ENCODE data around the gene PTER. TPM values are rescaled to one million over a fixed set of nuclear protein-coding genes. Genes with fewer than 3 reads are reported as not detected.

PTER gene
- total RNA-seq, 8 experiments from 2014 or later: 2.1 to 10.7 (median 3.5) TPM

- 0 to 7% (median 2%) methylated on average over 3 to 12 of the region's 39 CpGs; no CpG with 5 or more reads in 7 of the 10 experiments for WGBS, 10 experiments
- peak overlapping the region; percentile 36 to 42 (median 41) for H3K4me3 ChIP-seq
- in situ Hi-C loops (cut with MboI; ENCODE audit: low pct_unique_long_range_greater_than_20kb in 2 of 9, low sequenced_read_pairs in 9 of 9, unreplicated experiment in 9 of 9): no loop called here
- peaks cover 5 to 8% of the 10 kb centered on the region in 2 donors for H3K4me1 ChIP-seq (replicated peaks in 1 of 2)
- ATAC-seq (replicated peaks in 6 of 8): peak; percentile 67 to 88 (median 76)
- H3K27ac ChIP-seq: no peak overlapping the region
Measured at GRCh38 chr10:16520900-16521299, 84.1 kb downstream of the PTER start.

GRCh38 chr10:16521311-16522016, 84.7 kb downstream of the PTER start, which contains the start of gene C1QL3:
TSS of gene C1QL3 (minus strand) at chr10:16521879. CDS start at chr10:16521065, 814 bp downstream.
- 0 to 33% (median 0%) methylated on average over 1 to 16 of the region's 68 CpGs; no CpG with 5 or more reads in 2 of the 10 experiments for WGBS, 10 experiments
- in situ Hi-C loops (cut with MboI; ENCODE audit: low pct_unique_long_range_greater_than_20kb in 2 of 9, low sequenced_read_pairs in 9 of 9, unreplicated experiment in 9 of 9): no loop called here
- Histone ChIP-seq H3K27ac (no peak within 1 kb of the TSS), H3K4me3 (peak within 1 kb of the TSS; percentile 36 to 42 (median 41)), H3K4me1 (replicated peaks in 1 of 2) (peaks cover 5 to 8% of the 10 kb centered on the region in 2 donors)
- ATAC-seq (replicated peaks in 6 of 8): peak; percentile 57 to 82 (median 71)

DNA sequence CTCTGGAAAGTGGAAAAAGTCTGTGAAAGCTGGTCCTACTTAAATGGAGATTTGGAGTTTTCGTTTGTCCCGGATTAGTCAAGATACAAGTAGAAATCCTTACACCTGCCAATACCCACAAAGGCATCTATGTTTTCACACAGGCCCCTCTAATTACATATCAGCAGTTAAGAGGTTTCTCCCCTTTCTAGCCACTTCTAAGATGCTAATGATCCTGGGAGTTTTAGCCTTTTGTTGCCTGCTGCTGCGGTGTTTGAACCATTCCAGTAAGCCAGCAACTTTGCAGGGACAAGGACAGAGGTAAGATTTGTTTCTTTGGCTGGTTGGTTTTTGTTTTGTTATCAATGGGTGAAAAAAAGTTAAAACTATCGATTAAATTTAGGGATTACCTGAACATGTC, 90.6 kb downstream of the PTER start:
- ATAC-seq (replicated peaks in 6 of 8): no peak
- H3K27ac ChIP-seq: no peak overlapping the region
- in situ Hi-C loops (cut with MboI; ENCODE audit: low pct_unique_long_range_greater_than_20kb in 2 of 9, low sequenced_read_pairs in 9 of 9, unreplicated experiment in 9 of 9): loop anchor here in 2 of 9 experiments (25.0 kb wide), 1 partner anchor 640 kb away; no protein-coding TSS in a partner anchor
- no peak overlapping the region for H3K4me3 ChIP-seq
- peaks cover 5 to 6% of the 10 kb centered on the region in 2 donors for H3K4me1 ChIP-seq (replicated peaks in 1 of 2)
- 0 to 100% (median 31%) methylated on average over 1 to 4 of the region's 4 CpGs; no CpG with 5 or more reads in 1 of the 10 experiments for WGBS, 10 experiments

DNA sequence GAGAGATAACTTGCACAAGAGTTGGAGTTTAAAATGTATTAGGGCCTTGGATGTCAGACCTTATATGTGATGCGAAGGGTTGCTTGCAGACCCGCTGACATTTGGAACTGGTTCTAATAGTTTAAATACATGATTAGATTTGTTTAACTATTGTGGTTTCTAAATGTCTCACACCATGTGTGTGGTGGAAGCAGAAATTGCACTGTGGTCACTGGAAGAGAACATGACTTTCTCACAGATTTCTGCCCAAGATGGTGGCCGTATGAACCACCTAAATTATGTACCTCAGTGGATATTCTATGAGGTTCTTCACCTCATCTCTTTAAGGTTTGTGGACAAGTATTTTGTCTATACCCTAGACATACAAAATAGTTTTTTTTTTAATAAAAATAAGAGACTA, 93.0 kb downstream of the PTER start:
- H3K4me1 ChIP-seq (replicated peaks in 1 of 2): no peaks in the 10 kb centered on the region
- H3K27ac ChIP-seq: no peak overlapping the region
- WGBS, 10 experiments: 60 to 100% (median 81%) methylated on average over 1 to 3 of the region's 3 CpGs; no CpG with 5 or more reads in 2 of the 10 experiments
- ATAC-seq (replicated peaks in 6 of 8): no peak
- in situ Hi-C loops (cut with MboI; ENCODE audit: low pct_unique_long_range_greater_than_20kb in 2 of 9, low sequenced_read_pairs in 9 of 9, unreplicated experiment in 9 of 9): loop anchor here in 2 of 9 experiments (25.0 kb wide), 1 partner anchor 643 kb away; no protein-coding TSS in a partner anchor
- H3K4me3 ChIP-seq: no peak overlapping the region

GRCh38 chr10:16536155-16536554, 99.3 kb downstream of the PTER start:
- ATAC-seq (replicated peaks in 6 of 8): peak in 1 of 8 experiments; percentile 49
- Histone ChIP-seq H3K4me3 (no peak overlapping the region), H3K27ac (no peak overlapping the region), H3K4me1 (replicated peaks in 1 of 2) (no peaks in the 10 kb centered on the region)
- in situ Hi-C loops (cut with MboI; ENCODE audit: low pct_unique_long_range_greater_than_20kb in 2 of 9, low sequenced_read_pairs in 9 of 9, unreplicated experiment in 9 of 9): loop anchor here in 2 of 9 experiments (25.0 kb wide), 1 partner anchor 649 kb away; no protein-coding TSS in a partner anchor
- WGBS, 10 experiments: 30 to 100% (median 79%) methylated on average over 1 to 4 of the region's 5 CpGs

DNA sequence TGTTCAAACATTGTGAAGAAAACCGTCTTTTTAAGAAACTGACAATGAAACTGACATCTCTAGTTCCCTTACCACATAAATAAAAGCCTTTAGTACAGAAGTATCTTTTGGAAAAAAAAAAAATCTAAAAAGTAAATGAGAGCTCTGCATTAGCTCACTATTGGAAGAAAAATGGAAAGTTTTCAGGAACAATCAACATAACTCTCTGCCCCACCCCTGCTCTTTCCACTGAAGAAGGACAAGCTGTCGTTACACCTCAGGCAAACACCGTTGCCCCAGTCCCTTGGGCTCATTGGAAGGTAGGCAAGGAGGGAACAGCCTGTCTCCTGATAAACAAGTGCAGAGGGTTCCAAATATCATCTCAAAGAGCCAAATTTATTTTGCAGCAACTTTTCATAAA, 107.3 kb downstream of the PTER start:
- in situ Hi-C loops (cut with MboI; ENCODE audit: low pct_unique_long_range_greater_than_20kb in 2 of 9, low sequenced_read_pairs in 9 of 9, unreplicated experiment in 9 of 9): loop anchor here in 2 of 9 experiments (25.0 kb wide), 1 partner anchor 657 kb away; no protein-coding TSS in a partner anchor
- Histone ChIP-seq H3K27ac (no peak overlapping the region), H3K4me1 (replicated peaks in 1 of 2) (no peaks in the 10 kb centered on the region), H3K4me3 (no peak overlapping the region)
- WGBS, 10 experiments: 0 to 92% (median 70%) methylated on average over 1 to 3 of the region's 3 CpGs
- ATAC-seq (replicated peaks in 6 of 8): peak in 3 of 8 experiments; percentile 14 to 83 (median 72)

DNA sequence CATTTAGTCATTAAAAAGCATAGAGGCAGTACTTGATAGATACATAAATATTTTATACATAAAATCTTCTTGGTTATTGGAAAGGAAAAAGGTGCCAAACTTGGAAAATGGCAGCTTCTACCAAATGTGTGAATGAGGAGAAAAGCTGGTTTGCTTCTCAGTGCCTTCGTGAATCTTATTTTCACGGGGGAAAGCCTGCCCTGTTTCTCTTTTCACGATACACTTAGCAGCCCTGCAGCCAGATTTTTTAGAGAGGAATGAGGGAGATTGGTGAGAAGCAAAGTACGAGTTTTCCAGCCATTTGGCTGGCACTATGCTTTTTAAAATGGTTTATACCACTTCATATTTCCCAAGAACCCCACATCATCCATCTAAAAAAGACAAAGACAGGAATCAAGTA, 107.8 kb downstream of the PTER start:
- H3K27ac ChIP-seq: no peak overlapping the region
- in situ Hi-C loops (cut with MboI; ENCODE audit: low pct_unique_long_range_greater_than_20kb in 2 of 9, low sequenced_read_pairs in 9 of 9, unreplicated experiment in 9 of 9): loop anchor here in 2 of 9 experiments (25.0 kb wide), 1 partner anchor 657 kb away; no protein-coding TSS in a partner anchor
- 28 to 94% (median 77%) methylated on average over 2 to 4 of the region's 4 CpGs; no CpG with 5 or more reads in 1 of the 10 experiments for WGBS, 10 experiments
- ATAC-seq (replicated peaks in 6 of 8): no peak
- H3K4me3 ChIP-seq: no peak overlapping the region
- H3K4me1 ChIP-seq (replicated peaks in 1 of 2): no peaks in the 10 kb centered on the region

- Histone ChIP-seq H3K4me3 (no peak overlapping the region), H3K27ac (no peak overlapping the region), H3K4me1 (replicated peaks in 1 of 2) (no peaks in the 10 kb centered on the region)
- ATAC-seq (replicated peaks in 6 of 8): peak in 4 of 8 experiments; percentile 35 to 66 (median 52)
- 0 to 64% (median 31%) methylated on average over 2 to 7 of the region's 7 CpGs for WGBS, 10 experiments
- in situ Hi-C loops (cut with MboI; ENCODE audit: low pct_unique_long_range_greater_than_20kb in 2 of 9, low sequenced_read_pairs in 9 of 9, unreplicated experiment in 9 of 9): loop anchor here in 2 of 9 experiments (25.0 kb wide), 1 partner anchor 658 kb away; no protein-coding TSS in a partner anchor
Measured at GRCh38 chr10:16545116-16545736, 108.4 kb downstream of the PTER start.

- Histone ChIP-seq H3K4me3 (no peak overlapping the region), H3K27ac (no peak overlapping the region), H3K4me1 (replicated peaks in 1 of 2) (no peaks in the 10 kb centered on the region)
- no peak for ATAC-seq (replicated peaks in 6 of 8)
- 0 to 100% (median 61%) methylated on average over 1 to 4 of the region's 4 CpGs; no CpG with 5 or more reads in 3 of the 10 experiments for WGBS, 10 experiments
- in situ Hi-C loops (cut with MboI; ENCODE audit: low pct_unique_long_range_greater_than_20kb in 2 of 9, low sequenced_read_pairs in 9 of 9, unreplicated experiment in 9 of 9): loop anchor here in 2 of 9 experiments (25.0 kb wide), 1 partner anchor 661 kb away; no protein-coding TSS in a partner anchor
Measured at GRCh38 chr10:16547973-16548372, 111.2 kb downstream of the PTER start.

- Histone ChIP-seq H3K27ac (no peak overlapping the region), H3K4me1 (replicated peaks in 1 of 2) (no peaks in the 10 kb centered on the region), H3K4me3 (no peak overlapping the region)
- 0 to 100% (median 54%) methylated on average over 1 to 3 of the region's 5 CpGs; no CpG with 5 or more reads in 4 of the 10 experiments for WGBS, 10 experiments
- in situ Hi-C loops (cut with MboI; ENCODE audit: low pct_unique_long_range_greater_than_20kb in 2 of 9, low sequenced_read_pairs in 9 of 9, unreplicated experiment in 9 of 9): no loop called here
- ATAC-seq (replicated peaks in 6 of 8): no peak
Measured at GRCh38 chr10:16559236-16559773, 122.5 kb downstream of the PTER start.

DNA sequence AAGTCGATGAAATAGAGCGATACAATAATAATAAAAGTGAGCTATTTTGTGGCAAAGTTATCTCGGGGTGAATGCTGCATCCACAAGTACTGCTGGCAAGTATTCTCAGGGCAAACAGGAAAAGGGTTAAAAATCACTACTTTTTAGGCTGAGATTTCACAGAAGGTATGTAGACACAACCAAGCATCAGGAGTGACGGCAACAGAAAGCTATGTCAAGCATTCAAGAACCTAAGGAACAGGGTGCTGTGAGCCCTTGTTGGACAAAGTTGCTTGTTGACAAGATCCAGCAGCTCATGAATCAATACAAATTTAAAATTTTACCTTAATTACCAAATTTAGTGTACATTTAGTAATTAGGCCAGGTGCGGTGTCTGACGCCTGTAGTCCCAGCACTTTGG, 126.1 kb downstream of the PTER start:
- Histone ChIP-seq H3K27ac (no peak overlapping the region), H3K4me1 (replicated peaks in 1 of 2) (no peaks in the 10 kb centered on the region), H3K4me3 (no peak overlapping the region)
- WGBS, 10 experiments: 50 to 92% (median 83%) methylated on average over 1 to 6 of the region's 6 CpGs
- ATAC-seq (replicated peaks in 6 of 8): no peak
- in situ Hi-C loops (cut with MboI; ENCODE audit: low pct_unique_long_range_greater_than_20kb in 2 of 9, low sequenced_read_pairs in 9 of 9, unreplicated experiment in 9 of 9): no loop called here

Data from motor neuron (in vitro differentiated cells).